Ishikawa (cell line): Measurements from ENCODE around the gene AFDN.

Experiments used
- CEBPB ChIP-seq: IDR thresholded peaks from 2 replicates; pipeline ENCODE4 v1.6.1; 2012
- CREB1 ChIP-seq: IDR thresholded peaks from 2 replicates; pipeline ENCODE4 v1.6.1; 2012; ENCODE audit warnings: low read depth
- EGR1 ChIP-seq: IDR thresholded peaks from 2 replicates; pipeline ENCODE4 v1.6.1; 2012
- EP300 ChIP-seq: IDR thresholded peaks from 2 replicates; pipeline ENCODE4 v1.6.1; 2012; ENCODE audit warnings: borderline replicate concordance
- FOXM1 ChIP-seq: IDR thresholded peaks from 2 replicates; pipeline ENCODE4 v1.6.1; 2012; ENCODE audit warnings: low read depth, borderline replicate concordance
- NFIC ChIP-seq: IDR thresholded peaks from 2 replicates; pipeline ENCODE4 v1.6.1; 2012
- RAD21 ChIP-seq: IDR thresholded peaks from 2 replicates; pipeline ENCODE4 v1.6.1; 2012; ENCODE audit warnings: low read depth
- TAF1 ChIP-seq: IDR thresholded peaks from 2 replicates; pipeline ENCODE4 v1.6.1; 2012; ENCODE audit warnings: low read depth, mild to moderate bottlenecking
- TCF12 ChIP-seq: IDR thresholded peaks from 2 replicates; pipeline ENCODE4 v1.6.1; 2012; ENCODE audit warnings: low read depth
- YY1 ChIP-seq: IDR thresholded peaks from 2 replicates; pipeline ENCODE4 v1.6.1; 2012; ENCODE audit warnings: low read depth
- TF ChIP-seq, protein P1 (sequence below): IDR thresholded peaks from 2 replicates; pipeline ENCODE4 v1.6.1; 2012; ENCODE audit warnings: low read depth, mild to moderate bottlenecking
- TF ChIP-seq, protein P2 (sequence below): IDR thresholded peaks from 2 replicates; pipeline ENCODE4 v1.6.1; 2012

DNA sequence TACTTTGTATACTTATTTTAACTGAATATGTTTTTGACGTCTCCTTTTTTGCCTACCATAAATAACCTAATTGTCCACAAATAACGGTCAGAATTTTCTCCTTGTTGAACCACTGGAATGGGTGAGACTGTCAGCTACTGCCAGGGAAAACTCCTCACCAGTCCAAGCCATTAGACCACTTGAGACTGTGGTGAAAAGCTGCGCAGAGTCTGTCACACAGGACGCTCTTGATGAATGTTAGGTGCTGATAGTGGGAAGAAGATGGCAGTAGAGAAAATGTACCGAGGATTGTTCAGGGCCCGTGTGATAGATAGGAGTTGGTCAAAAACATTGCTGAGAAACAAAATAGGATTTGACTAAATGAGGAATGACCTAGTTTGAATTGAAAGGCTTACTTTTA is 95.1 kb downstream of the AFDN start:
- TF ChIP-seq TAF1 (no peak), CREB1 (no peak), EP300 (no peak), CEBPB (no peak), EGR1 (no peak), NFIC (no peak), RAD21 (no peak), TCF12 (no peak), FOXM1 (no peak), YY1 (no peak)
- TF ChIP-seq, protein P1, sequence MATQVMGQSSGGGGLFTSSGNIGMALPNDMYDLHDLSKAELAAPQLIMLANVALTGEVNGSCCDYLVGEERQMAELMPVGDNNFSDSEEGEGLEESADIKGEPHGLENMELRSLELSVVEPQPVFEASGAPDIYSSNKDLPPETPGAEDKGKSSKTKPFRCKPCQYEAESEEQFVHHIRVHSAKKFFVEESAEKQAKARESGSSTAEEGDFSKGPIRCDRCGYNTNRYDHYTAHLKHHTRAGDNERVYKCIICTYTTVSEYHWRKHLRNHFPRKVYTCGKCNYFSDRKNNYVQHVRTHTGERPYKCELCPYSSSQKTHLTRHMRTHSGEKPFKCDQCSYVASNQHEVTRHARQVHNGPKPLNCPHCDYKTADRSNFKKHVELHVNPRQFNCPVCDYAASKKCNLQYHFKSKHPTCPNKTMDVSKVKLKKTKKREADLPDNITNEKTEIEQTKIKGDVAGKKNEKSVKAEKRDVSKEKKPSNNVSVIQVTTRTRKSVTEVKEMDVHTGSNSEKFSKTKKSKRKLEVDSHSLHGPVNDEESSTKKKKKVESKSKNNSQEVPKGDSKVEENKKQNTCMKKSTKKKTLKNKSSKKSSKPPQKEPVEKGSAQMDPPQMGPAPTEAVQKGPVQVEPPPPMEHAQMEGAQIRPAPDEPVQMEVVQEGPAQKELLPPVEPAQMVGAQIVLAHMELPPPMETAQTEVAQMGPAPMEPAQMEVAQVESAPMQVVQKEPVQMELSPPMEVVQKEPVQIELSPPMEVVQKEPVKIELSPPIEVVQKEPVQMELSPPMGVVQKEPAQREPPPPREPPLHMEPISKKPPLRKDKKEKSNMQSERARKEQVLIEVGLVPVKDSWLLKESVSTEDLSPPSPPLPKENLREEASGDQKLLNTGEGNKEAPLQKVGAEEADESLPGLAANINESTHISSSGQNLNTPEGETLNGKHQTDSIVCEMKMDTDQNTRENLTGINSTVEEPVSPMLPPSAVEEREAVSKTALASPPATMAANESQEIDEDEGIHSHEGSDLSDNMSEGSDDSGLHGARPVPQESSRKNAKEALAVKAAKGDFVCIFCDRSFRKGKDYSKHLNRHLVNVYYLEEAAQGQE, result no peak
- TF ChIP-seq, protein P2, sequence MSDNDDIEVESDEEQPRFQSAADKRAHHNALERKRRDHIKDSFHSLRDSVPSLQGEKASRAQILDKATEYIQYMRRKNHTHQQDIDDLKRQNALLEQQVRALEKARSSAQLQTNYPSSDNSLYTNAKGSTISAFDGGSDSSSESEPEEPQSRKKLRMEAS, result no peak
